Fibroblast of the aortic adventitia (primary cell): Measurements from ENCODE around the gene CPLANE2. TPM values are rescaled to one million over a fixed set of nuclear protein-coding genes. Genes with fewer than 3 reads are reported as not detected.
"Not testable (repeated sequence)": the region's sequence is repeated elsewhere in the genome, so short reads cannot be mapped to it uniquely, and the experiment has no call there.

Experiments
- DNase-seq: peaks from one replicate; pipeline ENCODE4 v3.0.0-alpha.2; 2010; ENCODE audit warnings: low read depth
- H3K4me3 ChIP-seq: 2 replicates; pipeline ENCODE4 v1.5.1; 2011; ENCODE audit warnings: low read depth, mild to moderate bottlenecking, control low read depth, low read length, moderate library complexity
- total RNA-seq: library from RNA; depleted of rRNA; stranded (reverse); fragments of >200 nt; gene quantifications from 2 replicates; pipeline ENCODE4 v1.2.3, GENCODE V29; 2012; ENCODE audit warnings: low replicate concordance
- TF ChIP-seq, protein P1 (sequence below): IDR thresholded peaks from 2 replicates; pipeline ENCODE4 v1.5.1; 2011; ENCODE audit warnings: mild to moderate bottlenecking, low read length, control low read depth, inconsistent platforms; ENCODE audit not compliant: insufficient read depth

Gene CPLANE2
- total RNA-seq, 1 donor: 7.5 TPM

DNA sequence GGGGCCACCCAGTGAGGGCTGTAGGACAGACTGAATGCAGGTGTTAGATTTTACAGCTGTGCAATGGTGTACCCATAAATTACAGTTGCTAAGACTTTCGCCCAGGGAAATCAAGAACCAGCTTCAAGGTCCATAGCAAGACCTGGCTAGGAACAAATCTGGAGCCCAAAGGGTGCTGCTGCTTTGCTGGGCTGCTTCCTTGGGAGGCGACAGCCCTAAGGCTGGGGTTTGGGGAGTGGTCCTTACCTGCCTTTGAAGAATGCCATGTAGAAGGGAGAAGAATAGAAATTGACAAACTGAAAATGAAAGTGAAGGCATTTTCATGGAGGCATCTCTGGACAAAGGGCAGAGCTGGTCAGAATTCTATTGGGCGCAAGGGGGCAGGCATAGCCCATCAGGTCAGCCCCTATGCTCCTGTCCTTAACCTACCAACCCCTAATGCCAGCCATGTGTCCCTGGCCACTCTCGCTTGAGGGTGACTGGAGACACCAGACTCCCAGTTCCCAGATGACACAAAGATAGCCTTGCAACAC lies 16.9 kb downstream of the CPLANE2 start:
- H3K4me3 ChIP-seq: no peak overlapping the region
- TF ChIP-seq, protein P1, sequence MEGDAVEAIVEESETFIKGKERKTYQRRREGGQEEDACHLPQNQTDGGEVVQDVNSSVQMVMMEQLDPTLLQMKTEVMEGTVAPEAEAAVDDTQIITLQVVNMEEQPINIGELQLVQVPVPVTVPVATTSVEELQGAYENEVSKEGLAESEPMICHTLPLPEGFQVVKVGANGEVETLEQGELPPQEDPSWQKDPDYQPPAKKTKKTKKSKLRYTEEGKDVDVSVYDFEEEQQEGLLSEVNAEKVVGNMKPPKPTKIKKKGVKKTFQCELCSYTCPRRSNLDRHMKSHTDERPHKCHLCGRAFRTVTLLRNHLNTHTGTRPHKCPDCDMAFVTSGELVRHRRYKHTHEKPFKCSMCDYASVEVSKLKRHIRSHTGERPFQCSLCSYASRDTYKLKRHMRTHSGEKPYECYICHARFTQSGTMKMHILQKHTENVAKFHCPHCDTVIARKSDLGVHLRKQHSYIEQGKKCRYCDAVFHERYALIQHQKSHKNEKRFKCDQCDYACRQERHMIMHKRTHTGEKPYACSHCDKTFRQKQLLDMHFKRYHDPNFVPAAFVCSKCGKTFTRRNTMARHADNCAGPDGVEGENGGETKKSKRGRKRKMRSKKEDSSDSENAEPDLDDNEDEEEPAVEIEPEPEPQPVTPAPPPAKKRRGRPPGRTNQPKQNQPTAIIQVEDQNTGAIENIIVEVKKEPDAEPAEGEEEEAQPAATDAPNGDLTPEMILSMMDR: no peak

GRCh38 chr1:16218674-16219071 lies 18.3 kb downstream of the CPLANE2 start:
- TF ChIP-seq, protein P1: no peak
- no peak overlapping the region for H3K4me3 ChIP-seq
- DNase-seq: no peak

More for the DNA sequence above, 16.9 kb downstream of the CPLANE2 start:
- no peak for DNase-seq

- no peak overlapping the region for H3K4me3 ChIP-seq
- TF ChIP-seq, protein P1: no peak
- DNase-seq: no peak
These were observed 18.8 kb downstream of the CPLANE2 start for GRCh38 chr1:16218014-16218673.

GRCh38 chr1:16217061-16217785 lies 19.8 kb downstream of the CPLANE2 start:
- TF ChIP-seq, protein P1: no peak
- H3K4me3 ChIP-seq: peak overlapping the region; percentile 65
- DNase-seq: peak; percentile 96

DNA sequence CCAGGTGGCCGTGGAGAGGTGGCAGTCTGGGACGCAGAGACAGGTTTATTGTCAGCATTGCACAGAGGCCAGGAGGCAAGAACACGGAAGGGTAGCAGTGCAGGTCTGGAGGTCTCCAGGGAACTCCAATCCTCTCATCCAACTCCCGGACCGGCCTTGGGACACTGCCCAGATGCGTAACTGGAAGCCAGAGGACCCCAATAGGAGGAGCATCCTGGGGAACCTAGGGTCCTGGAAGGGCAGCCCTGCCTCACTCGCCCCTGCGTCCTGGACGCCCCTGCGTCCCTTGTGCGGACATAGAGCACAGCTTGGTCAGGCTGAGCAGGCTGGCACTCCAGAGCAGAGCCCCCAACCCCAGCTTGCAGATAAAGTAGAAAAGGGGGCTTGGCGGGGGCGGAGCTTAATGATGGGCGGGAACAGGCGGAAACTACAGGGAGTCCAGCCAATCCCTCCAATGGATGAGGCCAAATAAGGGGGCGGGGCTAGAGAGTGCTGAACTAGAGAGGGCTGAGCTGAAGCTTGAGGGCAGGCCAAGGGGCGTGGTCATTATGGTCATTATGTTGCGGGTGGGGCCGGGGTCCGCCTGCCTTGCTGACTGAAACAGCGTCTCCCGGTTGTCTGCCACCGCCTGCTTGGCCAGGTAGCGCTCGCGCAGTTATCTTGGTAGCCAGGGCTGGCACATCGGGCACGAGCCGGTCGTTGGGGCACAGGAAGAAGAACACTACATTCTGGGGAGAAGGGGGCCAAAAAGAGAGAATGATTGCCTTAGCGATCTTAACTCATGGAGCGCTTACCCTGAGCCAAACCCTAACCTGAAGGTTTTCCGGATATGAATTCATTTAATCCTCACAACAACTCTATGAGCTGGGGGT lies 20.9 kb downstream of the CPLANE2 start:
- DNase-seq: peak; percentile 78
- TF ChIP-seq, protein P1: no peak
- H3K4me3 ChIP-seq: peak overlapping the region; percentile 65

DNA sequence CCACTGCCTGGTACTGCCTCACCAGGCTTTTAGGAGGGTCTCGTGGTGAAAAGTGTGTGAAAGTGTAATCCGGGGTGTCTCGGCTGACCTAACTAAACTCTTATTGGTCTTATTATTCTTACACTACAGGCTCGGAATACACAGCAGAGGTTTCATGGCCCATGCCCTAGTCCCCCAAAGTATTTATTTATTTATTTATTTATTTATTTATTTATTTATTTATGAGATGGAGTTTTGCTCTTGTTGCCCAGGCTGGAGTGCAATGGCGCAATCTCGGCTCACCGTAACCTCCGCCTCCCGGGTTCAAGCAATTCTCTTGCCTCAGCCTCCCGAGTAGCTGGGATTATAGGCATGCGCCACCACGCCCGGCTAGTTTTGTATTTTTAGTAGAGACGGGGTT lies 21.7 kb downstream of the CPLANE2 start:
- not testable (repeated sequence) for DNase-seq, H3K4me3 ChIP-seq

DNA sequence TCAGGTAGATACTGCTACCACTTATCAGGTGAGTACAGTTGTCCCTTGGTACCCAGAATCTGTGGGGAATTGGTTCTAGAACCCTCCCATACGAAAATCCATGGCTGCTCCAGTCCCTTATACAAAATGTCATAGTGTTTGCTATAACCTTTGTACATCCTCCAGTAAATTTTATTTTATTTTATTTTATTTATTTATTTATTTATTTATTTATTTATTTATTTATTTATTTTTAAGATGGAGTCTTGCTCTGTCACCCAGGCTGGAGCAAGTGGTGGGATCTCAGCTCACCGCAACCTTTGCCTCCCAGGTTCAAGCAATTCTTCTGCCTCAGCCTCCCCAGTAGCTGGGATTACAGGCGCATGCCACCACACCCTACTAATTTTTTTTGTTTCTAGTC lies 23.4 kb downstream of the CPLANE2 start:
- not testable (repeated sequence) for DNase-seq, H3K4me3 ChIP-seq
